Ectodermal cell (in vitro differentiated cells): ENCODE data around the gene CPVL.

Experiments
- H3K27ac ChIP-seq: 2 replicates; pipeline ENCODE4 v1.7.0; 2013; ENCODE audit warnings: mild to moderate bottlenecking, low read depth, low read length; ENCODE audit not compliant: insufficient read depth, poor library complexity, severe bottlenecking
- H3K27me3 ChIP-seq: 2 replicates; pipeline ENCODE4 v1.7.0; 2013; ENCODE audit warnings: mild to moderate bottlenecking, low read length; ENCODE audit not compliant: insufficient read depth, control insufficient read depth, poor library complexity, severe bottlenecking
- H3K36me3 ChIP-seq: one replicate; pipeline ENCODE4 v1.7.0; 2013; ENCODE audit warnings: low read length; ENCODE audit not compliant: control insufficient read depth, insufficient read depth
- H3K4me1 ChIP-seq: one replicate; pipeline ENCODE4 v1.7.0; 2013; ENCODE audit warnings: low read length; ENCODE audit not compliant: control insufficient read depth, insufficient read depth
- H3K4me3 ChIP-seq: 2 replicates; pipeline ENCODE4 v1.7.0; 2013; ENCODE audit warnings: low read depth, low read length, control low read depth; ENCODE audit not compliant: insufficient read depth
- H3K9me3 ChIP-seq: 2 replicates; pipeline ENCODE4 v1.7.0; 2013; ENCODE audit warnings: mild to moderate bottlenecking, low read length, moderate library complexity; ENCODE audit not compliant: control insufficient read depth
- WGBS, 2 experiments: methylation state at CpG; one replicate each; pipeline ENCODE4 v1.1.7; 2013; ENCODE audit warnings: missing lambda C conversion rate in 2 of 2; 5-methylcytosine and 5-hydroxymethylcytosine counted together

CPVL gene

DNA sequence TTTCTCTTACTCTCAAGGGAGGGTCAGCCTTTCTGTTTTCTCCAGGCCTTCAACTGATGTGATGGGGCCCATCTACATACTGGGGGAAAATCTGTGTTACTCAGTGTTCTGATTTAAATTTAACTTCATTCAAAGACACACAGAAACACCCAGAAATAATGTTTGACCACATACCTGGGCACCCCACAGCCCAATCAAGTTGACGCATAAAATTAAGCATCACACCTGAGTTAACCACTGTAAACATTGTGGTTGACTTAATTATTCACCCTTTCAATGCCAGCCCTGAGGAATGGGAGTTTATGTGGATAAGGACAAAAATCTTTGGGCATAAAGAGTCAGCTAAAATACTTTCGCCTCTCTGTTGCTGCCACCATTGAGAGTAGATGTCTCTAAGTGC is 38.3 kb upstream of the CPVL start:
- Histone ChIP-seq H3K4me3 (no peak overlapping the region), H3K27me3 (peaks cover 4% of the 10 kb centered on the region)
- 91 to 100% methylated on average over 2 of the region's 2 CpGs for WGBS, 2 experiments

DNA sequence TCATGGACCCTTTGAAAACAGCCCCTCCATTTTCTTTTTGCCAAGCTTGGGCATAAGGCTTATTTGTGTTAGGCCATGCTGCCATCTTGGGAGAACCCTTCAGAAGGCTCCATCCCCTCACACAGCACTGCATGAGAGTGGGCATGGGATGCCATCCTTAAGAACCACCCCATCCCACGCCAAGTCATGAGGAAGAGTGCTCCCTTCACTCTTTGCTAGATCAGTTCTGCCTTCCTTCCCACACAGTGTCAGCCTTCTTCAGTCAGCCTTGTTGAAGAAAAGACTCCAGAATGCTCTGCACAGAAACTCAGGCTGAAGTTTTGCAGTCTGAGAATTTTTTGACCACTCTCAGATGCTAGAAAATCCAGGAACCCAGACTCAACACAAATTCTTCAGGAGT is 32.8 kb upstream of the CPVL start:
- H3K36me3 ChIP-seq = no peaks in the 10 kb centered on the region
- peaks cover 3% of the 10 kb centered on the region for H3K9me3 ChIP-seq
- no CpG with 5 or more reads among the region's 1 CpG for WGBS, 2 experiments
- H3K4me3 ChIP-seq = no peak overlapping the region
- no peaks in the 10 kb centered on the region for H3K27me3 ChIP-seq
- no peak overlapping the region for H3K27ac ChIP-seq
- no peaks in the 10 kb centered on the region for H3K4me1 ChIP-seq

More for the DNA sequence above, 38.3 kb upstream of the CPVL start:
- no peaks in the 10 kb centered on the region for H3K9me3 ChIP-seq
- H3K4me1 ChIP-seq = no peaks in the 10 kb centered on the region
- H3K36me3 ChIP-seq = no peaks in the 10 kb centered on the region
- H3K27ac ChIP-seq = no peak overlapping the region

DNA sequence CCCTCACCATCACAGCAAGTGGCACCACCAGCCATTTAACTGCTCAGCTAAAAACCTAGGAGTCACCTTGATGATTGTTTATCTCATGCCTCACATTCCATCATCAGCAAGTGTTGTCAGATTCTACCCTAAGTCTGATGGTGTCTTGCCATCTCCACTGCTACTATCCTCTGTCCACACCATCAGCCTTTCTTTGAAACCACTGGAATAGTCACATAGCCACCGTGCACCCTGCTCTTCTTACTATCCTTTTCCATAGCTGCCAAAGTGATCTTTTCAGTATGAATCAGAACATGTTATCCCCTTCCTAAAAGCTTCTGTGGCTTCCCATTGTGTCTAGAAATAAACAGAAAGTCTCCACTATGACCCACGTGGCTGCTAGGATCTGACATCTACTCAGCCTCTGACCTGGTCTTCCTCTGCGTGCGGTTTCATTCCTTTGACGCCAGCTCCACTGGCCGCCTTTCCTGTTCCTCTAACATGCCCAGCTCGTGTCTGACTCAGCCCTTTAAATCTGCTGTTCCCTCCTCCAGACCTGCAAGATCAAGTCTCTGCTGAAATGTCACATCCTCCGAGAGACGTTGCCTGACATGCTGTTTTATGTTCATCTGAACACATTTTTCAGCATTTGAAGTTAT is 31.7 kb upstream of the CPVL start:
- Histone ChIP-seq H3K4me3 (no peak overlapping the region), H3K27me3 (no peaks in the 10 kb centered on the region), H3K9me3 (peaks cover 3% of the 10 kb centered on the region), H3K36me3 (no peaks in the 10 kb centered on the region), H3K4me1 (no peaks in the 10 kb centered on the region), H3K27ac (no peak overlapping the region)
- WGBS, 2 experiments = 93% methylated on average over 9 of the region's 9 CpGs

DNA sequence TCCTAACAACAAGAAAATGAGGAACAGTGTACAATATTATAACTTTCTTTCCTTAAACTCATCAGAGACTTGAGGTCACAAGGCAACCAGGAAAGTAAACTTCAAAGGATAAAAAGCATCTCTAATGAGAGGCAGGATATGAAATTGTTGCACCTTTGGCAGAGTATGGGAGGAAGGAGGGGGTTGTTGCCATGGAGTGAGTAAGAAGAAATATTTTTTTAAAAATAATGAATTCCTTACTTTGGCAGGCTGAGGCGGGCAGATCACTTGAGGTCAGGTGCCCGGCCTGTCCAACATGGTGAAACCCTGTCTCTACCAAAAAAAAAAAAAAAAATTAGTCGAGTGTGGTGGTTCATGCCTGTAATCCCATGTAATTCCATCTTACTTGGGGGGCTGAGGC is 27.1 kb upstream of the CPVL start:
- Histone ChIP-seq H3K4me1 (no peaks in the 10 kb centered on the region), H3K9me3 (no peaks in the 10 kb centered on the region), H3K27ac (no peak overlapping the region), H3K27me3 (no peaks in the 10 kb centered on the region), H3K4me3 (no peak overlapping the region), H3K36me3 (no peaks in the 10 kb centered on the region)
- WGBS, 2 experiments = 85 to 96% methylated on average over 2 to 3 of the region's 3 CpGs

DNA sequence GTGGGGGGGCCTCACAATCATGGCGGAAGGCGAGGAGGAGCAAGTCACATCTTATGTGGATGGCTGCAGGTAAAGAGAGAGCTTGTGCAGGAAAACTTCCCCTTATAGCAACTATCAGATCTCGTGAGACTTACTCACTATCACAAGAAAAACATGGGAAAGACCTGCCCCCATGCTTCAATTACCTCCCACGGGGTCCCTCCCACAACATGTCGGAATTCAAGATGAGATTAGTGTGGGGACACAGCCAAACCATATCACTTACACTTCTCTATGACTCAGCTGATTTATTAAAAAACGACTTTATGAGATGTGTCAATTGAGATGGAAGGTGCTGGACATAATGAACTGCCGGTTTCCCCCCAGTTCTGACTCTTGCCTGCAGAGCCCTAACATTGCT is 24.4 kb upstream of the CPVL start:
- Histone ChIP-seq H3K9me3 (no peaks in the 10 kb centered on the region), H3K4me3 (no peak overlapping the region), H3K36me3 (no peaks in the 10 kb centered on the region), H3K27ac (no peak overlapping the region), H3K4me1 (no peaks in the 10 kb centered on the region), H3K27me3 (no peaks in the 10 kb centered on the region)
- 92 to 97% methylated on average over 6 to 7 of the region's 7 CpGs for WGBS, 2 experiments

DNA sequence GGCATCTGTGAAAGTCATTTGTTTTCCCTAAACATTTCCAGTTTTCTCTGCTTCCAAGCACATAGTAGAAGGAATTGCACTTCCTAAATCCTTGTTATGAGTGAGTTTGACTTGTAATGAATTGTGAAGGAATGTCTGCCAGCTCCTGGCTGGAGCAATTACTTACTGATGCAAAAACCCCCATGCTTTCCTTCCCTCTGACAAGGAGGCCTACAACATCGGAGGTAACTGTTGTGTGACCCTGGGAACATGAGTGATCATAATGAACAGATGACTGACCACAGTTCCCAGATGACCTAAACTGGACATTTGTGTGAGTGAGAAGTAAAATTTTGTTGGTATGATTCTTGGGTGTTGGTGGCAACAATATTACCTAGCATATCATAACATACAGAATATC is 21.4 kb upstream of the CPVL start:
- 0% methylated on average over 1 of the region's 1 CpG for WGBS, 2 experiments
- no peaks in the 10 kb centered on the region for H3K4me1 ChIP-seq
- H3K9me3 ChIP-seq = no peaks in the 10 kb centered on the region
- no peaks in the 10 kb centered on the region for H3K36me3 ChIP-seq
- no peak overlapping the region for H3K4me3 ChIP-seq
- H3K27ac ChIP-seq = no peak overlapping the region
- H3K27me3 ChIP-seq = no peaks in the 10 kb centered on the region

DNA sequence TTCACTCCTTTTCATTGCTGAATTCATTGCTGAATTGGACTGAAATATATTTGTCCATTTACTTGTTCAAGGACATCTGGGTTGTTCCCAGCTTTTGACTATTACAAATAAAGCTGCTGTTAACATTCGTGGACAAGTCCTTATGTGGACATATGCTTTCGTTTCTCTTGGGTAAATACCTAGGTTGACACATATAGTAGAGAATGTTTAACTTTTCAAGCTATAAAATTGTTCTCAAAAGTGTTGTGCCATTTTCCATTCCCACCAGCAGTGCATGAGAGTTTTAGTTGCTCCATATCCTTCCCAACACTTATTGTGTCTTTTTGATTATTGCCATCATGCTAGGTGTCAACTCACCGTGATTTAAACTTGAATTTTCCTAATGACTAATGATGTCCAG is 17.5 kb upstream of the CPVL start:
- Histone ChIP-seq H3K4me3 (no peak overlapping the region), H3K27ac (no peak overlapping the region), H3K9me3 (no peaks in the 10 kb centered on the region), H3K27me3 (no peaks in the 10 kb centered on the region), H3K4me1 (no peaks in the 10 kb centered on the region), H3K36me3 (no peaks in the 10 kb centered on the region)
- WGBS, 2 experiments = 83 to 100% methylated on average over 3 of the region's 3 CpGs

DNA sequence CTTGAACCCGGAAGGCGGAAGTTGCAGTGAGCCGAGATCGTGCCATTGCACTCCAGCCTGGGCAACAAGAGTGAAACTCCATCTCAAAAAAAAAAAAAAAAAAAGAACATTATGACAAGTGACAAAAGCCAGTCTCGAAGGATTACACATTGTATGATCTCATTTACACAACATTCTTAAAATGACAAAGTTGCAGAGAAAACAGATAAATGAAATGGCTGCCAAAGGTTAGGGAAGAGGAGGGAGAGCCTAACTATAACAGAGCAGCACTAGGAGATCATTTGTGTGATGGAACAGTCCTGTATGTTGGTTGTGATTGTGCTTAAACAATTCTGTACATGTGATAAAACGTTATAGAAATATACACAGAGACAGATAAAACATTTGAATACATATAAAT is 16.2 kb upstream of the CPVL start:
- WGBS, 2 experiments = 80 to 83% methylated on average over 2 to 5 of the region's 6 CpGs
- Histone ChIP-seq H3K36me3 (no peaks in the 10 kb centered on the region), H3K27ac (no peak overlapping the region), H3K4me1 (no peaks in the 10 kb centered on the region), H3K27me3 (no peaks in the 10 kb centered on the region), H3K4me3 (no peak overlapping the region), H3K9me3 (no peaks in the 10 kb centered on the region)

DNA sequence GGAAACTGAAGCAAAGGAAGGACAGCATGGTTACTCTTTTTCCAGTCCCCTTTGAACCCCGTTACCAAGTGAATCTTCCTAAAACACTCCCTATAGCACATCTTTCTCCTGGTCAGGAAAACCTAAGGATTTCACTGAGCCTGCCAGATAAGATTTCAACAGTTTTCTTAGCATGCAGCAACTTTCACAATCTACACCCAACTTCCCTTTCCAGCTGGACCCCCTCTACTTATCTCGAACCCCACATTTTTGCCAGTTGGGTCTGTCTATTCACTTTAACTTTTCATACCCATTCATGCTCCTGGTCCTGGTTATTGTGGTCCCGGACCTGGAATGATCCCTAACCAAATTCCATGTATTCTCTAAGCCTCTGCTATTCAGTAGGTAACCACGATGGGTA is 14.9 kb upstream of the CPVL start:
- Histone ChIP-seq H3K27me3 (no peaks in the 10 kb centered on the region), H3K27ac (no peak overlapping the region), H3K4me1 (peaks cover 13% of the 10 kb centered on the region), H3K4me3 (no peak overlapping the region), H3K9me3 (no peaks in the 10 kb centered on the region), H3K36me3 (no peaks in the 10 kb centered on the region)
- WGBS, 2 experiments = 89 to 91% methylated on average over 3 of the region's 4 CpGs

DNA sequence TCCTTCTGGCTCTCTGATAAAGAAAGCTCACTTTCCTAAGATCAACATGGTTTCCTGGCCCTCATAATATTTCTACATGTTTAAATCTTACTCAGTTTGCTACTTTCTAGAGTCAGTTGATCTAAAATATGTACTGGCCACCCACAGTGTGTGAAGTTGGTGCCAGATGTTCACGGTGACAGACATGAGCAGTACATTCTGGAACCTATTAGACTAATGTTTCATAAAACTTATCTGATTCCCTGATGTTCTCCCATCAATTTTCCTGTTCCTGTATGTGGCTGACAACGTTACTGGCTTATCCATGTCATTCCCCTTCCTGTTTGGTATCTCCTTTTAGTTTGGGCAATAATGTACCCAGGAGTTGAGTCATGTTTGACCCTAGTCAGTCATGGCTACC is 13.7 kb upstream of the CPVL start:
- Histone ChIP-seq H3K27ac (no peak overlapping the region), H3K27me3 (no peaks in the 10 kb centered on the region), H3K4me1 (peaks cover 13% of the 10 kb centered on the region), H3K4me3 (no peak overlapping the region), H3K36me3 (no peaks in the 10 kb centered on the region), H3K9me3 (no peaks in the 10 kb centered on the region)
- WGBS, 2 experiments = 47 to 52% methylated on average over 2 of the region's 2 CpGs
